T-cell (primary cell): ENCODE data around the gene CELSR1. TPM values are rescaled to one million over a fixed set of nuclear protein-coding genes. Genes with fewer than 3 reads are reported as not detected.

Experiments
- ATAC-seq, 4 experiments: fragments of 200-7000 bp in 3 of 4; fragments of 150-1000 bp in 1 of 4; cut with Tn5 transposase; replicated peaks in 1 of 4; 1 replicate in 3 of 4; 2 replicates in 1 of 4; pipeline ENCODE4 v1.10.0; 2021; ENCODE audit warnings: moderate library complexity in 3 of 4, mild to moderate bottlenecking in 2 of 4, moderate number of reproducible peaks in 1 of 4
- CTCF ChIA-PET, 2 donors: fragments of 300-600 bp; sonication (Branson Sonifier 250); formaldehyde crosslinking; loops; one replicate each; lab custom pipeline; 2022; ENCODE audit warnings: antibody characterized with exemption in 2 of 2; lab: Charles Lee
- POLR2A ChIA-PET, 2 donors: fragments of 300-600 bp; sonication (Branson Sonifier 250); formaldehyde crosslinking; loops; one replicate each; lab custom pipeline; 2022; ENCODE audit warnings: antibody characterized with exemption in 2 of 2; lab: Charles Lee
- DNase-seq, 35 experiments: peaks; one replicate each; pipeline versions ENCODE4 v3.0.0 to v3.0.0-alpha.2; 2013 to 2023
- H3K27ac ChIP-seq: one replicate; pipeline ENCODE4 v1.5.1; 2013; ENCODE audit warnings: low read length
- H3K27me3 ChIP-seq, 2 experiments: replicated peaks in 1 of 2; 1 replicate in 1 of 2; 2 replicates in 1 of 2; pipeline versions ENCODE4 v1.6.1 to v1.7.0; 2013; ENCODE audit warnings: low read length in 1 of 2, mixed read lengths in 1 of 2; ENCODE audit not compliant: control insufficient read depth in 2 of 2, insufficient read depth in 2 of 2; ENCODE audit errors: extremely low read depth in 1 of 2
- H3K36me3 ChIP-seq, 2 donors: 1 replicate in 1 of 2; 2 replicates in 1 of 2; pipeline versions ENCODE4 v1.6.1 to v1.7.0; 2013; ENCODE audit warnings: low read length in 1 of 2; ENCODE audit not compliant: control insufficient read depth in 2 of 2, insufficient read depth in 1 of 2; ENCODE audit errors: extremely low read depth in 1 of 2
- H3K4me1 ChIP-seq, 2 experiments: 1 replicate in 1 of 2; 2 replicates in 1 of 2; pipeline versions ENCODE4 v1.6.1 to v1.7.0; 2013; ENCODE audit warnings: low read length in 2 of 2, mixed read lengths in 1 of 2; ENCODE audit not compliant: insufficient read depth in 2 of 2, control insufficient read depth in 1 of 2; ENCODE audit errors: extremely low read depth in 1 of 2
- H3K4me3 ChIP-seq, 2 donors: 1 replicate in 1 of 2; 2 replicates in 1 of 2; pipeline versions ENCODE4 v1.5.1 to v1.7.0; 2013; ENCODE audit warnings: mild to moderate bottlenecking in 2 of 2, low read length in 1 of 2, moderate library complexity in 1 of 2; ENCODE audit not compliant: control insufficient read depth in 1 of 2; ENCODE audit errors: extremely low read depth in 1 of 2
- H3K9me3 ChIP-seq: 2 replicates; pipeline ENCODE4 v1.7.0; 2013
- H3K27ac Mint-ChIP-seq, 2 donors: one replicate each; pipeline ENCODE4 v1.8.0; 2020 to 2021; ENCODE audit warnings: mild to moderate bottlenecking in 2 of 2, mixed read lengths in 2 of 2
- H3K27me3 Mint-ChIP-seq, 2 donors: one replicate each; pipeline ENCODE4 v1.8.0; 2021 to 2022; ENCODE audit warnings: mixed read lengths in 2 of 2
- H3K36me3 Mint-ChIP-seq: one replicate; pipeline ENCODE4 v1.8.0; 2021; ENCODE audit warnings: mixed read lengths
- H3K4me1 Mint-ChIP-seq, 3 donors: one replicate each; pipeline ENCODE4 v1.8.0; 2020 to 2022; ENCODE audit warnings: mixed read lengths in 3 of 3, mild to moderate bottlenecking in 1 of 3
- H3K4me3 Mint-ChIP-seq, 3 donors: one replicate each; pipeline ENCODE4 v1.8.0; 2020 to 2022; ENCODE audit warnings: mild to moderate bottlenecking in 3 of 3, mixed read lengths in 3 of 3, moderate library complexity in 3 of 3
- H3K9me3 Mint-ChIP-seq, 3 donors: one replicate each; pipeline ENCODE4 v1.8.0; 2020 to 2022; ENCODE audit warnings: mixed read lengths in 3 of 3
- WGBS: methylation state at CpG from one replicate; pipeline ENCODE4 v1.1.5; 2013; ENCODE audit warnings: missing lambda C conversion rate; ENCODE audit not compliant: insufficient coverage; 5-methylcytosine and 5-hydroxymethylcytosine counted together
- total RNA-seq, 35 experiments: library from RNA in 6 of 35; stranded (reverse) in 6 of 35; fragments of 120-200 nt in 1 of 35; gene quantifications; one replicate each; pipeline versions ENCODE4 v1.2.1 to v1.2.4 and lab custom pipeline; 2013 to 2026

Gene CELSR1
- total RNA-seq, 5 donors from 2014 or later (not counting 1 experiment from before 2014, with no cell fraction given), result 1.1 to 2.7 (median 1.6) TPM

- Mint-ChIP-seq H3K27me3 (no peaks in the 10 kb centered on the region), H3K36me3 (no peaks in the 10 kb centered on the region), H3K4me1 (no peaks in the 10 kb centered on the region), H3K4me3 (no peak overlapping the region), H3K27ac (no peak overlapping the region), H3K9me3 (no peaks in the 10 kb centered on the region)
- POLR2A ChIA-PET, result interaction anchor here in 1 of 2 donors (0.6 kb wide), 1 partner anchor 18 kb away, joined by 3 read pairs; no protein-coding TSS in a partner anchor
- no peaks in the 10 kb centered on the region for H3K36me3 ChIP-seq
- H3K4me3 ChIP-seq, result no peak overlapping the region
- DNase-seq (no peak), ATAC-seq (no peak)
- H3K27ac ChIP-seq, result no peak overlapping the region
- no peaks in the 10 kb centered on the region for H3K27me3 ChIP-seq
- CTCF ChIA-PET, result no interaction called here
- H3K9me3 ChIP-seq, result no peaks in the 10 kb centered on the region
- no peaks in the 10 kb centered on the region for H3K4me1 ChIP-seq
- 94% methylated on average over 18 of the region's 20 CpGs for WGBS
These were observed 216.6 kb downstream of the CELSR1 start for GRCh38 chr22:46320716-46321386.

- CTCF ChIA-PET, result interaction anchor here in 1 of 2 donors (1.1 kb wide), 1 partner anchor 199 kb away, joined by 4 read pairs; no protein-coding TSS in a partner anchor
These were observed 217.2 kb downstream of the CELSR1 start for GRCh38 chr22:46320166-46320710.

GRCh38 chr22:46319319-46319718, 218.1 kb downstream of the CELSR1 start:
- CTCF ChIA-PET, result interaction anchor here in 1 of 2 donors (1.1 kb wide), 1 partner anchor 198 kb away, joined by 4 read pairs; no protein-coding TSS in a partner anchor
- POLR2A ChIA-PET, result no interaction called here
- ATAC-seq, result no peak
- Histone ChIP-seq H3K4me1 (peaks cover 0 to 2% of the 10 kb centered on the region in 2 experiments), H3K27ac (no peak overlapping the region), H3K4me3 (no peak overlapping the region), H3K36me3 (no peaks in the 10 kb centered on the region), H3K9me3 (no peaks in the 10 kb centered on the region), H3K27me3 (no peaks in the 10 kb centered on the region)
- no peak for DNase-seq
- Mint-ChIP-seq H3K9me3 (no peaks in the 10 kb centered on the region), H3K27ac (no peak overlapping the region), H3K36me3 (no peaks in the 10 kb centered on the region), H3K4me1 (no peaks in the 10 kb centered on the region), H3K27me3 (no peaks in the 10 kb centered on the region), H3K4me3 (no peak overlapping the region)
- 90% methylated on average over 9 of the region's 10 CpGs for WGBS

More at GRCh38 chr22:46320166-46320710, 217.2 kb downstream of the CELSR1 start:
- POLR2A ChIA-PET, result no interaction called here
- Mint-ChIP-seq H3K4me3 (no peak overlapping the region), H3K36me3 (no peaks in the 10 kb centered on the region), H3K9me3 (no peaks in the 10 kb centered on the region), H3K27ac (no peak overlapping the region), H3K27me3 (no peaks in the 10 kb centered on the region), H3K4me1 (no peaks in the 10 kb centered on the region)
- Histone ChIP-seq H3K4me1 (no peaks in the 10 kb centered on the region), H3K27ac (no peak overlapping the region), H3K27me3 (no peaks in the 10 kb centered on the region), H3K9me3 (no peaks in the 10 kb centered on the region), H3K4me3 (no peak overlapping the region), H3K36me3 (no peaks in the 10 kb centered on the region)
- 97% methylated on average over 14 of the region's 14 CpGs for WGBS
- ATAC-seq (no peak), DNase-seq (no peak)

GRCh38 chr22:46318576-46318975, 218.8 kb downstream of the CELSR1 start:
- H3K36me3 Mint-ChIP-seq, result no peaks in the 10 kb centered on the region
- Histone ChIP-seq H3K27me3 (no peaks in the 10 kb centered on the region), H3K4me1 (peaks cover 0 to 3% of the 10 kb centered on the region in 2 experiments), H3K4me3 (no peak overlapping the region), H3K36me3 (no peaks in the 10 kb centered on the region), H3K9me3 (no peaks in the 10 kb centered on the region), H3K27ac (no peak overlapping the region)
- no peak overlapping the region for H3K27ac Mint-ChIP-seq
- no peaks in the 10 kb centered on the region for H3K9me3 Mint-ChIP-seq
- no peaks in the 10 kb centered on the region for H3K4me1 Mint-ChIP-seq
- DNase-seq (no peak), ATAC-seq (no peak)
- WGBS, result 97% methylated on average over 15 of the region's 15 CpGs
- POLR2A ChIA-PET, result no interaction called here
- CTCF ChIA-PET, result no interaction called here
- H3K4me3 Mint-ChIP-seq, result no peak overlapping the region
- H3K27me3 Mint-ChIP-seq, result no peaks in the 10 kb centered on the region

GRCh38 chr22:46317646-46318045, 219.8 kb downstream of the CELSR1 start:
- H3K4me3 ChIP-seq, result no peak overlapping the region
- H3K9me3 ChIP-seq, result no peaks in the 10 kb centered on the region
- ChIA-PET CTCF (no interaction called here), POLR2A (no interaction called here)
- H3K36me3 ChIP-seq, result no peaks in the 10 kb centered on the region
- peaks cover 0 to 3% of the 10 kb centered on the region in 2 experiments for H3K4me1 ChIP-seq
- Mint-ChIP-seq H3K27me3 (no peaks in the 10 kb centered on the region), H3K27ac (no peak overlapping the region), H3K4me1 (no peaks in the 10 kb centered on the region), H3K4me3 (no peak overlapping the region), H3K36me3 (no peaks in the 10 kb centered on the region), H3K9me3 (no peaks in the 10 kb centered on the region)
- H3K27ac ChIP-seq, result no peak overlapping the region
- 97% methylated on average over 17 of the region's 20 CpGs for WGBS
- DNase-seq (no peak), ATAC-seq (no peak)
- no peaks in the 10 kb centered on the region for H3K27me3 ChIP-seq

- H3K9me3 ChIP-seq, result no peaks in the 10 kb centered on the region
- CTCF ChIA-PET, result interaction anchor here (0.6 to 1.9 kb wide), 6 partner anchors 194 to 476 kb away, joined by 3 to 8 read pairs (median 3); no protein-coding TSS in a partner anchor
- no peaks in the 10 kb centered on the region for H3K27me3 ChIP-seq
- Mint-ChIP-seq H3K36me3 (no peaks in the 10 kb centered on the region), H3K27ac (no peak overlapping the region), H3K4me3 (no peak overlapping the region), H3K9me3 (no peaks in the 10 kb centered on the region), H3K27me3 (no peaks in the 10 kb centered on the region), H3K4me1 (no peaks in the 10 kb centered on the region)
- no peak for DNase-seq
- H3K36me3 ChIP-seq, result no peaks in the 10 kb centered on the region
- no peak overlapping the region for H3K4me3 ChIP-seq
- no peak for ATAC-seq
- peaks cover 0 to 3% of the 10 kb centered on the region in 2 experiments for H3K4me1 ChIP-seq
- no peak overlapping the region for H3K27ac ChIP-seq
- 91% methylated on average over 9 of the region's 12 CpGs for WGBS
- POLR2A ChIA-PET, result no interaction called here
These were observed 221.4 kb downstream of the CELSR1 start for GRCh38 chr22:46315976-46316375.
